Naive thymus-derived CD4-positive, alpha-beta T cell (primary cell): ENCODE results near the gene MIOX. TPM values are rescaled to one million over a fixed set of nuclear protein-coding genes. Genes with fewer than 3 reads are reported as not detected.

Source experiments
- ATAC-seq: fragments of 150-1000 bp; cut with Tn5 transposase; 2 replicates; pipeline ENCODE4 v1.10.0; 2021; ENCODE audit warnings: mild to moderate bottlenecking, moderate library complexity
- CTCF ChIA-PET: fragments of 350-600 bp; sonication (Branson Sonifier 250); formaldehyde crosslinking; loops from one replicate; lab custom pipeline; 2021; ENCODE audit warnings: antibody characterized with exemption; lab: Charles Lee
- POLR2A ChIA-PET: fragments of 350-600 bp; sonication (Branson Sonifier 250); formaldehyde crosslinking; loops from one replicate; lab custom pipeline; 2021; ENCODE audit warnings: antibody characterized with exemption, inconsistent platforms; lab: Charles Lee
- DNase-seq, 9 donors: peaks; one replicate each; pipeline versions ENCODE4 v3.0.0 to v3.0.0-alpha.2; 2020 to 2022; ENCODE audit warnings: mixed read lengths in 1 of 9
- H3K27ac ChIP-seq: one replicate; pipeline ENCODE4 v1.7.0; 2013; ENCODE audit warnings: mild to moderate bottlenecking, low read depth, low read length, moderate library complexity
- H3K27me3 ChIP-seq, 2 donors: one replicate each; pipeline ENCODE4 v1.7.0; 2013; ENCODE audit warnings: low read length in 2 of 2, mild to moderate bottlenecking in 2 of 2, moderate library complexity in 2 of 2; ENCODE audit not compliant: control insufficient read depth in 2 of 2, insufficient read depth in 2 of 2
- H3K36me3 ChIP-seq, 3 experiments: 1 replicate in 2 of 3; 2 replicates in 1 of 3; pipeline ENCODE4 v1.7.0; 2013; ENCODE audit warnings: low read length in 3 of 3, mild to moderate bottlenecking in 3 of 3, moderate library complexity in 1 of 3; ENCODE audit not compliant: insufficient read depth in 3 of 3, control insufficient read depth in 2 of 3
- H3K4me1 ChIP-seq, 2 donors: one replicate each; pipeline ENCODE4 v1.7.0; 2013; ENCODE audit warnings: low read length in 2 of 2, mild to moderate bottlenecking in 2 of 2, moderate library complexity in 1 of 2; ENCODE audit not compliant: control insufficient read depth in 2 of 2, insufficient read depth in 2 of 2
- H3K4me3 ChIP-seq: 2 replicates; pipeline ENCODE4 v1.7.0; 2013; ENCODE audit warnings: mild to moderate bottlenecking, low read length
- H3K9me3 ChIP-seq, 3 experiments: 1 replicate in 2 of 3; 2 replicates in 1 of 3; pipeline ENCODE4 v1.7.0; 2013; ENCODE audit warnings: low read length in 3 of 3; ENCODE audit not compliant: control insufficient read depth in 2 of 3
- H3K27ac Mint-ChIP-seq, 9 donors: one replicate each; pipeline ENCODE4 v1.8.0; 2020 to 2022; ENCODE audit warnings: mixed read lengths in 9 of 9, mild to moderate bottlenecking in 8 of 9, moderate library complexity in 5 of 9, inconsistent platforms in 2 of 9
- H3K27me3 Mint-ChIP-seq, 5 donors: one replicate each; pipeline ENCODE4 v1.8.0; 2021 to 2022; ENCODE audit warnings: mixed read lengths in 5 of 5, mild to moderate bottlenecking in 1 of 5
- H3K36me3 Mint-ChIP-seq, 5 donors: one replicate each; pipeline ENCODE4 v1.8.0; 2020 to 2022; ENCODE audit warnings: mixed read lengths in 5 of 5, mild to moderate bottlenecking in 3 of 5, inconsistent platforms in 1 of 5
- H3K4me1 Mint-ChIP-seq, 7 donors: one replicate each; pipeline ENCODE4 v1.8.0; 2020 to 2022; ENCODE audit warnings: mixed read lengths in 7 of 7, mild to moderate bottlenecking in 3 of 7, inconsistent platforms in 1 of 7
- H3K4me3 Mint-ChIP-seq, 10 donors: one replicate each; pipeline ENCODE4 v1.8.0; 2020 to 2022; ENCODE audit warnings: mild to moderate bottlenecking in 10 of 10, mixed read lengths in 10 of 10, moderate library complexity in 6 of 10, inconsistent platforms in 2 of 10
- H3K9me3 Mint-ChIP-seq, 11 donors: one replicate each; pipeline ENCODE4 v1.8.0; 2020 to 2022; ENCODE audit warnings: mixed read lengths in 11 of 11, mild to moderate bottlenecking in 4 of 11, inconsistent platforms in 1 of 11, moderate library complexity in 1 of 11
- intact Hi-C, 2 donors: fragments of 100-400 bp; cut with micrococcal nuclease; formaldehyde crosslinking; loops; one replicate each; pipeline ENCODE4 v1.15.1; 2023
- polyA plus RNA-seq, 2 donors: library from polyadenylated mRNA; unstranded; fragments of 300-500 nt; fragmentation: Illumina TruSeq; gene quantifications; one replicate each; pipeline ENCODE4 v1.2.3, GENCODE V29; 2021
- total RNA-seq, 6 experiments: library from RNA in 5 of 6; stranded (reverse) in 5 of 6; gene quantifications; 1 replicate in 5 of 6; 2 replicates in 1 of 6; pipeline ENCODE4 v1.2.3 and lab custom pipeline; 2021 to 2026

Gene MIOX
- total and polyA plus RNA-seq, 7 experiments from 2014 or later = 0.22 TPM; not detected in 6

DNA sequence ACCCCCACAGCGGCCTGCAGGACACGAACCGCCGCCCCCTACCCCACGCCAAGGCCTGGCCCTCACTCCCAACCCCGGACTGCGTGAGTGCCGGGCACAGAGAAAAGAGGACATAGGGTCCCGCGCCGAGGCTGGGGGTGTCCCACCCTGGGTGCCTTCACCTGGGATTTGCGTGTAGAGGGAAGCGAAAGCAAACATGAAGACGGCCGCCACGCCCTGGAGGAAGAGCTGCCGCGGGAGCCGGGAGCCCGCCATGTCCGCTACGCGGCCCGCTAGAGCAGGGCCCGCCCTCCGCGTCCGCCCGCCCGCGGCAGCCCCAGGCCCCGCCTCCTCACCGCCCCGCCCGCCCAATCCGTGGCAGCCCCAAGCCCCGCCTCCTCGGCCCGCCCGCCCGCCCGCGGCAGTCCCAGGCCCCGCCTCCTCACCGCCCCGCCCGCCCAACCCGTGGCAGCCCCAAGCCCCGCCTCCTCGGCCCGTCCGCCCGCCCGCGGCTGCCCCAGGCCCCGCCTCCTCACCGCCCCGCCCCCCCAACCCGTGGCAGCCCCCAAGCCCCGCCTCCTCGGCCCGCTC, 20.8 kb downstream of the MIOX start, which contains the start of gene LMF2:
Gene LMF2 (minus strand): TSS at position 282 of the 570 bp plus-strand sequence. CDS start 27 bp downstream, at position 255.
- CTCF ChIA-PET = interaction anchor here (1.1 to 2.0 kb wide), 6 partner anchors 10 to 256 kb away, joined by 3 to 25 read pairs (median 6); partner anchors contain the start of genes HDAC10 and SCO2
- Mint-ChIP-seq H3K36me3 (peaks cover 0 to 7% (median 0%) of the 10 kb centered on the region in 5 donors), H3K9me3 (no peaks in the 10 kb centered on the region), H3K27ac (peak within 1 kb of the TSS; percentile 89 to 99 (median 98)), H3K27me3 (no peaks in the 10 kb centered on the region), H3K4me1 (peaks cover 12 to 28% (median 23%) of the 10 kb centered on the region in 7 donors), H3K4me3 (peak within 1 kb of the TSS; percentile 88 to 97 (median 94))
- peaks cover 0 to 42% (median 7%) of the 10 kb centered on the region in 3 experiments for H3K36me3 ChIP-seq
- H3K27ac ChIP-seq = peak within 1 kb of the TSS; percentile 99
- DNase-seq = peak; percentile 83 to 94 (median 90)
- peaks cover 19 to 26% of the 10 kb centered on the region in 2 donors for H3K4me1 ChIP-seq
- POLR2A ChIA-PET = interaction anchor here (0.7 to 6.2 kb wide), 21 partner anchors 10 to 547 kb away, joined by 3 to 116 read pairs (median 5); partner anchors contain the start of genes CHKB, PIM3, SCO2 and SYCE3
- intact Hi-C loops = loop anchor here (1.0 to 10.0 kb wide), 5 partner anchors 32 to 233 kb away; partner anchors contain the start of genes MAPK11 (in 1 of the 2) and SBF1 (in 1 of the 2)
- H3K9me3 ChIP-seq = no peaks in the 10 kb centered on the region
- no peaks in the 10 kb centered on the region for H3K27me3 ChIP-seq
- H3K4me3 ChIP-seq = peak within 1 kb of the TSS; percentile 91
- ATAC-seq = peak; percentile 82

DNA sequence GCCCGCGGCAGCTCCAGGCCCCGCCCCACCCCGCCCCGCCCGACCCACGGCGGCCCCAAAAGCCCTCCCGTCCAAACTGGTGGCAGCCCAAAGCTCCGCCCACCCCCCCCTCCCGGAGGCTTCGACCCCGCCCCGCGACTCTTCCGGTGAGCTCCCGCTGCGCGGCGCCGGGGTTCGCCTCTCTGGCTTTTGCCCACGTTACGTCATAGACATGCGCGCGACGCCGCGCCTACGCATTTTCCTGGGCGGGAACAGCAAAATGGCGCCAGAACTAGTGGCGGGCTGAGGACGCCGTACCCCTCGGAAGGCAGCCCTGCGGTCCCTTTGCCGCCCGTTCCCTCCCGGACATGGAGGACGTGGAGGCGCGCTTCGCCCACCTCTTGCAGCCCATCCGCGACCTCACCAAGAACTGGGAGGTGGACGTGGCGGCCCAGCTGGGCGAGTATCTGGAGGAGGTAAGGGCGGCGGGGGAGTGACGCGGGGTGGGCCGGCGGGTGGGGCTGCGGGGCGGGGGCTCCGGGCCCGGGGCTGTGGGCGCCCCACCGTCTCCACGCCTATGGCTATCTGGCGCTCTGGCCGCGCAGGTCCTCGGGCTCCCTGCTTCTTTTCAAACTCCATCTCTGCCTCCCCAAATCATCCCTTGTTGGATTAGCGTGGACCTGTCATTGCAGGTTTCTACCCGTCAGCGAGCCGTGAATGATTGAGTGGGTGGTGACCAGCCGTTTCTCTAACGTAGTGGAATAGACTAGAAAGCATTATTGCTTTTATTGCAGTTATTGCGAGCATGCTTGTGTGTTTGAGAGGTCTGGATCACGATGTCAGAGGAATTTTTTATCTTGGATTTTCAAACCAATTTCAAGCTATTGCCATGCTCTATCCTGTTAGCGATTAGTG, 21.6 kb downstream of the MIOX start, which contains the start of gene NCAPH2:
Gene NCAPH2 (plus strand): TSS at position 234 of the 894 bp plus-strand sequence. CDS start 114 bp downstream, at position 348.
- H3K4me1 ChIP-seq = peaks cover 19 to 26% of the 10 kb centered on the region in 2 donors
- Mint-ChIP-seq H3K4me3 (peak within 1 kb of the TSS; percentile 88 to 97 (median 94)), H3K27me3 (no peaks in the 10 kb centered on the region), H3K4me1 (peaks cover 14 to 33% (median 27%) of the 10 kb centered on the region in 7 donors), H3K36me3 (peaks cover 0 to 7% (median 0%) of the 10 kb centered on the region in 5 donors), H3K9me3 (no peaks in the 10 kb centered on the region), H3K27ac (peak within 1 kb of the TSS; percentile 89 to 99 (median 98))
- peaks cover 0 to 42% (median 7%) of the 10 kb centered on the region in 3 experiments for H3K36me3 ChIP-seq
- peak within 1 kb of the TSS; percentile 99 for H3K27ac ChIP-seq
- ATAC-seq (peak; percentile 86), DNase-seq (peak; percentile 95 to 99 (median 97))
- no peaks in the 10 kb centered on the region for H3K9me3 ChIP-seq
- intact Hi-C loops = loop anchor here (1.0 to 10.0 kb wide), 15 partner anchors 17 to 317 kb away; partner anchors contain the start of genes CHKB (in 2 of the 2), MAPK11 (in 2 of the 2), SCO2 (in 2 of the 2) and SBF1 (in 1 of the 2)
- ChIA-PET CTCF (interaction anchor here (1.1 to 2.0 kb wide), 8 partner anchors 10 to 256 kb away, joined by 3 to 25 read pairs (median 5); partner anchors contain the start of genes HDAC10 and SCO2), POLR2A (interaction anchor here (0.6 to 6.2 kb wide), 27 partner anchors 10 to 548 kb away, joined by 3 to 116 read pairs (median 4); partner anchors contain the start of genes CHKB, KLHDC7B, PIM3 and SCO2)
- no peaks in the 10 kb centered on the region for H3K27me3 ChIP-seq
- peak within 1 kb of the TSS; percentile 91 for H3K4me3 ChIP-seq

DNA sequence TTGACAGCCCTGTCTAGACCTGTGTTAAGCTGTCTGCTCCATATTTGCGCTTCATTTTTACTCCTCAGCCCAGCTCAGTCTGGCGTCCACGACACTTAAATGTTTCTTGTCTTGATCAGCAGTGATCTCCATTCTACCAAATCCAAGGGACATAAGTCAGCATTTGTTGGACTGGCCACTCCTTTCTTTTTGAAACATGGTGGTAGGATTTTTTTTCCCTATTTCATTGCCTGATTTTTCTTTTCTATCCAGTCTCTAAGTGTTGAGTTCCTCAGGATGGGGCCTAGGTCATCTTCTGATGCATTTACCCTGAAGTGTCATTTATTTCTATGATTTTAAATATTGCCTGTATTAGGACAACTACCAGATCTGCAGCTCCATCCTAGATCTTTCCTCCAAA, 22.2 kb downstream of the MIOX start:
- POLR2A ChIA-PET = interaction anchor here (0.6 to 6.2 kb wide), 15 partner anchors 10 to 318 kb away, joined by 3 to 116 read pairs (median 6); partner anchors contain the start of genes KLHDC7B, SCO2, SYCE3 and TUBGCP6
- CTCF ChIA-PET = interaction anchor here (1.1 to 2.0 kb wide), 6 partner anchors 10 to 257 kb away, joined by 3 to 25 read pairs (median 6); partner anchors contain the start of genes HDAC10 and SCO2
- H3K27me3 ChIP-seq = no peaks in the 10 kb centered on the region
- ATAC-seq (no peak), DNase-seq (no peak)
- H3K27me3 Mint-ChIP-seq = no peaks in the 10 kb centered on the region
- peak overlapping the region; percentile 85 to 96 (median 93) for H3K4me3 Mint-ChIP-seq
- no peaks in the 10 kb centered on the region for H3K9me3 ChIP-seq
- peak overlapping the region; percentile 69 for H3K4me3 ChIP-seq
- H3K4me1 ChIP-seq = peaks cover 19 to 26% of the 10 kb centered on the region in 2 donors
- peak overlapping the region; percentile 82 to 99 (median 96) for H3K27ac Mint-ChIP-seq
- intact Hi-C loops = loop anchor here (1.0 to 10.0 kb wide), 11 partner anchors 16 to 318 kb away; partner anchors contain the start of genes CHKB (in 2 of the 2), MAPK11 (in 2 of the 2), SCO2 (in 2 of the 2) and SYCE3 (in 1 of the 2)
- peaks cover 0 to 7% (median 0%) of the 10 kb centered on the region in 5 donors for H3K36me3 Mint-ChIP-seq
- peaks cover 0 to 39% (median 7%) of the 10 kb centered on the region in 3 experiments for H3K36me3 ChIP-seq
- peaks cover 16 to 38% (median 27%) of the 10 kb centered on the region in 7 donors for H3K4me1 Mint-ChIP-seq
- H3K9me3 Mint-ChIP-seq = no peaks in the 10 kb centered on the region
- peak overlapping the region; percentile 98 for H3K27ac ChIP-seq

DNA sequence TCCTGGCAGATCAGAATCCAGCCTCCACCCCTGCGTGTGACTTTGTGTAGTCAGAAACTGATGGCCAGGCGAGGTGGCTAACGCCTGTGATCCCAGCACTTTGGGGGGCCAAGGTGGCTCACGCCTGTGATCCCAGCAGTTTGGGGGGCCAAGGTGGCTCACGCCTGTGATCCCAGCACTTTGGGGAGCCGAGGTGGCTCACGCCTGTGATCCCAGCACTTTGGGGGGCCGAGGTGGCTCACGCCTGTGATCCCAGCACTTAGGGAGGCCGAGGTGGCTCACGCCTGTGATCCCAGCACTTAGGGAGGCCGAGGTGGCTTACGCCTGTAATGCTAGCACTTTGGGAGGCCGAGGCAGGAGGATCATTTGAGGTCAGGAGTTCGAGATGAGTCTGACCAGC, 26.5 kb downstream of the MIOX start:
- ATAC-seq (no peak), DNase-seq (no peak)
- intact Hi-C loops = no loop called here
- Histone ChIP-seq H3K9me3 (no peaks in the 10 kb centered on the region), H3K27me3 (no peaks in the 10 kb centered on the region), H3K27ac (no peak overlapping the region), H3K36me3 (peaks cover 0 to 45% (median 1%) of the 10 kb centered on the region in 3 experiments), H3K4me3 (no peak overlapping the region), H3K4me1 (peaks cover 9 to 11% of the 10 kb centered on the region in 2 donors)
- H3K36me3 Mint-ChIP-seq = peaks cover 0 to 22% (median 4%) of the 10 kb centered on the region in 5 donors
- peaks cover 0 to 1% (median 0%) of the 10 kb centered on the region in 11 donors for H3K9me3 Mint-ChIP-seq
- no peak overlapping the region for H3K4me3 Mint-ChIP-seq
- H3K4me1 Mint-ChIP-seq = peaks cover 26 to 45% (median 37%) of the 10 kb centered on the region in 7 donors
- no peaks in the 10 kb centered on the region for H3K27me3 Mint-ChIP-seq
- POLR2A ChIA-PET = no interaction called here
- CTCF ChIA-PET = no interaction called here
- no peak overlapping the region for H3K27ac Mint-ChIP-seq

DNA sequence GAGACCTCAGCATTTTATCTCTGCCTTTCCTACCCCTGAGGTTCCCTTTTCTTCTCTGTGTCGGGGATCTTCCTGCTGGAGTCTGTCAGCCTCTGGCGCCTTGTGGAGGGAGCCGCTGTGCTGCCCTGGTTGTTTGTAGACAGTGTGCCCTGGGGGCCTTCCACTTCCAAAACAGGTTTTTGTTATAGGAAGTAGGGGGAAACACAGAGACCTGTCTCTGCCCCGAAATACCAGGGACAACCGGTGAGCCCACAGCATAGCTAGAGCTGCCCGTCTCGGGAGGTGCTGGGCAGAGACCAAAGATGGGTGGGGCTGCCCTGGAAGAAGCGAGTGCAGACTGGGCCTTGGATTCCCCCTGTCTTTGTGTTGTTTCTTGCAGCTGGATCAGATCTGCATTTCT, 29.4 kb downstream of the MIOX start:
- no peaks in the 10 kb centered on the region for H3K27me3 Mint-ChIP-seq
- ChIA-PET POLR2A (interaction anchor here (0.7 to 1.2 kb wide), 2 partner anchors 10 to 34 kb away, joined by 3 to 4 read pairs; partner anchors contain the start of gene SCO2), CTCF (no interaction called here)
- no peaks in the 10 kb centered on the region for H3K9me3 ChIP-seq
- H3K9me3 Mint-ChIP-seq = peaks cover 0 to 1% (median 0%) of the 10 kb centered on the region in 11 donors
- no peak overlapping the region for H3K4me3 Mint-ChIP-seq
- DNase-seq (no peak), ATAC-seq (no peak)
- intact Hi-C loops = no loop called here
- H3K4me3 ChIP-seq = no peak overlapping the region
- H3K27me3 ChIP-seq = no peaks in the 10 kb centered on the region
- no peak overlapping the region for H3K27ac ChIP-seq
- no peak overlapping the region for H3K27ac Mint-ChIP-seq
- H3K36me3 ChIP-seq = peaks cover 0 to 64% (median 3%) of the 10 kb centered on the region in 3 experiments
- peaks cover 13 to 29% (median 23%) of the 10 kb centered on the region in 7 donors for H3K4me1 Mint-ChIP-seq
- no peaks in the 10 kb centered on the region for H3K4me1 ChIP-seq
- peaks cover 0 to 26% (median 4%) of the 10 kb centered on the region in 5 donors for H3K36me3 Mint-ChIP-seq
